Naive thymus-derived CD4-positive, alpha-beta T cell (primary cell): ENCODE data around the gene SPECC1. TPM values are rescaled to one million over a fixed set of nuclear protein-coding genes. Genes with fewer than 3 reads are reported as not detected.
A peak's percentile ranks its signal among the peaks of the same experiment; 100 is the strongest.
"Not testable (repeated sequence)": the region's sequence is repeated elsewhere in the genome, so short reads cannot be mapped to it uniquely, and the experiment has no call there.

Experiments used
- ATAC-seq: fragments of 150-1000 bp; cut with Tn5 transposase; 2 replicates; pipeline ENCODE4 v1.10.0; 2021; ENCODE audit warnings: mild to moderate bottlenecking, moderate library complexity
- CTCF ChIA-PET: fragments of 350-600 bp; sonication (Branson Sonifier 250); formaldehyde crosslinking; loops from one replicate; lab custom pipeline; 2021; ENCODE audit warnings: antibody characterized with exemption; lab: Charles Lee
- POLR2A ChIA-PET: fragments of 350-600 bp; sonication (Branson Sonifier 250); formaldehyde crosslinking; loops from one replicate; lab custom pipeline; 2021; ENCODE audit warnings: antibody characterized with exemption, inconsistent platforms; lab: Charles Lee
- DNase-seq, 9 donors: peaks; one replicate each; pipeline versions ENCODE4 v3.0.0 to v3.0.0-alpha.2; 2020 to 2022; ENCODE audit warnings: mixed read lengths in 1 of 9
- H3K27ac ChIP-seq: one replicate; pipeline ENCODE4 v1.7.0; 2013; ENCODE audit warnings: mild to moderate bottlenecking, low read depth, low read length, moderate library complexity
- H3K27me3 ChIP-seq, 2 donors: one replicate each; pipeline ENCODE4 v1.7.0; 2013; ENCODE audit warnings: low read length in 2 of 2, mild to moderate bottlenecking in 2 of 2, moderate library complexity in 2 of 2; ENCODE audit not compliant: control insufficient read depth in 2 of 2, insufficient read depth in 2 of 2
- H3K36me3 ChIP-seq, 3 experiments: 1 replicate in 2 of 3; 2 replicates in 1 of 3; pipeline ENCODE4 v1.7.0; 2013; ENCODE audit warnings: low read length in 3 of 3, mild to moderate bottlenecking in 3 of 3, moderate library complexity in 1 of 3; ENCODE audit not compliant: insufficient read depth in 3 of 3, control insufficient read depth in 2 of 3
- H3K4me1 ChIP-seq, 2 donors: one replicate each; pipeline ENCODE4 v1.7.0; 2013; ENCODE audit warnings: low read length in 2 of 2, mild to moderate bottlenecking in 2 of 2, moderate library complexity in 1 of 2; ENCODE audit not compliant: control insufficient read depth in 2 of 2, insufficient read depth in 2 of 2
- H3K4me3 ChIP-seq: 2 replicates; pipeline ENCODE4 v1.7.0; 2013; ENCODE audit warnings: mild to moderate bottlenecking, low read length
- H3K9me3 ChIP-seq, 3 experiments: 1 replicate in 2 of 3; 2 replicates in 1 of 3; pipeline ENCODE4 v1.7.0; 2013; ENCODE audit warnings: low read length in 3 of 3; ENCODE audit not compliant: control insufficient read depth in 2 of 3
- H3K27ac Mint-ChIP-seq, 9 donors: one replicate each; pipeline ENCODE4 v1.8.0; 2020 to 2022; ENCODE audit warnings: mixed read lengths in 9 of 9, mild to moderate bottlenecking in 8 of 9, moderate library complexity in 5 of 9, inconsistent platforms in 2 of 9
- H3K27me3 Mint-ChIP-seq, 5 donors: one replicate each; pipeline ENCODE4 v1.8.0; 2021 to 2022; ENCODE audit warnings: mixed read lengths in 5 of 5, mild to moderate bottlenecking in 1 of 5
- H3K36me3 Mint-ChIP-seq, 5 donors: one replicate each; pipeline ENCODE4 v1.8.0; 2020 to 2022; ENCODE audit warnings: mixed read lengths in 5 of 5, mild to moderate bottlenecking in 3 of 5, inconsistent platforms in 1 of 5
- H3K4me1 Mint-ChIP-seq, 7 donors: one replicate each; pipeline ENCODE4 v1.8.0; 2020 to 2022; ENCODE audit warnings: mixed read lengths in 7 of 7, mild to moderate bottlenecking in 3 of 7, inconsistent platforms in 1 of 7
- H3K4me3 Mint-ChIP-seq, 10 donors: one replicate each; pipeline ENCODE4 v1.8.0; 2020 to 2022; ENCODE audit warnings: mild to moderate bottlenecking in 10 of 10, mixed read lengths in 10 of 10, moderate library complexity in 6 of 10, inconsistent platforms in 2 of 10
- H3K9me3 Mint-ChIP-seq, 11 donors: one replicate each; pipeline ENCODE4 v1.8.0; 2020 to 2022; ENCODE audit warnings: mixed read lengths in 11 of 11, mild to moderate bottlenecking in 4 of 11, inconsistent platforms in 1 of 11, moderate library complexity in 1 of 11
- intact Hi-C, 2 donors: fragments of 100-400 bp; cut with micrococcal nuclease; formaldehyde crosslinking; loops; one replicate each; pipeline ENCODE4 v1.15.1; 2023
- polyA plus RNA-seq, 2 donors: library from polyadenylated mRNA; unstranded; fragments of 300-500 nt; fragmentation: Illumina TruSeq; gene quantifications; one replicate each; pipeline ENCODE4 v1.2.3, GENCODE V29; 2021
- total RNA-seq, 6 experiments: library from RNA in 5 of 6; stranded (reverse) in 5 of 6; gene quantifications; 1 replicate in 5 of 6; 2 replicates in 1 of 6; pipeline ENCODE4 v1.2.3 and lab custom pipeline; 2021 to 2026

The SPECC1 gene
- total and polyA plus RNA-seq, 7 experiments from 2014 or later, result 1.2 to 37.5 (median 4.7) TPM

- DNase-seq (peak in 3 of 9 donors; percentile 21 to 48 (median 32)), ATAC-seq (peak; percentile 4)
- H3K36me3 ChIP-seq, result no peaks in the 10 kb centered on the region
- intact Hi-C loops, result loop anchor here (5.0 to 10.0 kb wide), 4 partner anchors 34 to 1396 kb away; partner anchors contain the start of gene MAP2K3 (in 1 of the 2)
- CTCF ChIA-PET, result no interaction called here
- peak overlapping the region; percentile 7 for H3K27ac ChIP-seq
- no peaks in the 10 kb centered on the region for H3K9me3 ChIP-seq
- POLR2A ChIA-PET, result no interaction called here
- H3K9me3 Mint-ChIP-seq, result peaks cover 0 to 3% (median 0%) of the 10 kb centered on the region in 11 donors
- peaks cover 0 to 26% (median 0%) of the 10 kb centered on the region in 5 donors for H3K27me3 Mint-ChIP-seq
- no peaks in the 10 kb centered on the region for H3K36me3 Mint-ChIP-seq
- H3K4me3 Mint-ChIP-seq, result peak overlapping the region in 6 of 10 donors; percentile 83 to 92 (median 86)
- H3K4me3 ChIP-seq, result peak overlapping the region; percentile 58
- peaks cover 0 to 7% (median 4%) of the 10 kb centered on the region in 7 donors for H3K4me1 Mint-ChIP-seq
- peaks cover 0 to 2% of the 10 kb centered on the region in 2 donors for H3K27me3 ChIP-seq
- peaks cover 6 to 15% of the 10 kb centered on the region in 2 donors for H3K4me1 ChIP-seq
- H3K27ac Mint-ChIP-seq, result peak overlapping the region in 6 of 9 donors; percentile 15 to 70 (median 34)
Measured at GRCh38 chr17:20156196-20157000, 147.2 kb downstream of the SPECC1 start.

GRCh38 chr17:20157001-20157310 is 147.8 kb downstream of the SPECC1 start:
- CTCF ChIA-PET, result interaction anchor here (0.8 kb wide), 1 partner anchor 286 kb away, joined by 6 read pairs; no protein-coding TSS in a partner anchor
- no peaks in the 10 kb centered on the region for H3K36me3 ChIP-seq
- POLR2A ChIA-PET, result no interaction called here
- H3K4me3 ChIP-seq, result peak overlapping the region; percentile 58
- H3K9me3 Mint-ChIP-seq, result peaks cover 0 to 3% (median 0%) of the 10 kb centered on the region in 11 donors
- H3K4me1 Mint-ChIP-seq, result peaks cover 0 to 7% (median 4%) of the 10 kb centered on the region in 7 donors
- H3K27me3 ChIP-seq, result peaks cover 0 to 2% of the 10 kb centered on the region in 2 donors
- peaks cover 6 to 15% of the 10 kb centered on the region in 2 donors for H3K4me1 ChIP-seq
- intact Hi-C loops, result loop anchor here (5.0 to 10.0 kb wide), 4 partner anchors 35 to 1395 kb away; partner anchors contain the start of gene MAP2K3 (in 1 of the 2)
- H3K27me3 Mint-ChIP-seq, result peaks cover 0 to 27% (median 0%) of the 10 kb centered on the region in 5 donors
- H3K9me3 ChIP-seq, result no peaks in the 10 kb centered on the region
- H3K4me3 Mint-ChIP-seq, result peak overlapping the region in 6 of 10 donors; percentile 83 to 92 (median 86)
- no peak overlapping the region for H3K27ac ChIP-seq
- ATAC-seq (no peak), DNase-seq (no peak)
- H3K27ac Mint-ChIP-seq, result peak overlapping the region in 4 of 9 donors; percentile 15 to 70 (median 42)
- no peaks in the 10 kb centered on the region for H3K36me3 Mint-ChIP-seq

GRCh38 chr17:20158580-20158979 is 149.4 kb downstream of the SPECC1 start:
- POLR2A ChIA-PET, result no interaction called here
- H3K36me3 Mint-ChIP-seq, result no peaks in the 10 kb centered on the region
- Histone ChIP-seq H3K27ac (no peak overlapping the region), H3K27me3 (peaks cover 0 to 2% of the 10 kb centered on the region in 2 donors), H3K4me3 (no peak overlapping the region), H3K36me3 (no peaks in the 10 kb centered on the region), H3K9me3 (no peaks in the 10 kb centered on the region), H3K4me1 (peaks cover 6 to 15% of the 10 kb centered on the region in 2 donors)
- DNase-seq (no peak), ATAC-seq (no peak)
- peaks cover 0 to 7% (median 4%) of the 10 kb centered on the region in 7 donors for H3K4me1 Mint-ChIP-seq
- peaks cover 0 to 27% (median 0%) of the 10 kb centered on the region in 5 donors for H3K27me3 Mint-ChIP-seq
- intact Hi-C loops, result loop anchor here (5.0 to 10.0 kb wide), 4 partner anchors 36 to 1394 kb away; partner anchors contain the start of gene MAP2K3 (in 1 of the 2)
- peaks cover 0 to 3% (median 0%) of the 10 kb centered on the region in 11 donors for H3K9me3 Mint-ChIP-seq
- no peak overlapping the region for H3K27ac Mint-ChIP-seq
- no peak overlapping the region for H3K4me3 Mint-ChIP-seq
- CTCF ChIA-PET, result no interaction called here

GRCh38 chr17:20159406-20160069 is 150.4 kb downstream of the SPECC1 start:
- H3K36me3 ChIP-seq, result no peaks in the 10 kb centered on the region
- Mint-ChIP-seq H3K27ac (no peak overlapping the region), H3K4me3 (no peak overlapping the region), H3K4me1 (peaks cover 0 to 7% (median 4%) of the 10 kb centered on the region in 7 donors), H3K9me3 (peaks cover 0 to 3% (median 0%) of the 10 kb centered on the region in 11 donors), H3K27me3 (peaks cover 0 to 27% (median 0%) of the 10 kb centered on the region in 5 donors), H3K36me3 (no peaks in the 10 kb centered on the region)
- no peak overlapping the region for H3K4me3 ChIP-seq
- peaks cover 0 to 2% of the 10 kb centered on the region in 2 donors for H3K27me3 ChIP-seq
- DNase-seq (no peak), ATAC-seq (no peak)
- POLR2A ChIA-PET, result no interaction called here
- CTCF ChIA-PET, result no interaction called here
- H3K9me3 ChIP-seq, result no peaks in the 10 kb centered on the region
- H3K27ac ChIP-seq, result no peak overlapping the region
- intact Hi-C loops, result loop anchor here (5.0 to 10.0 kb wide), 4 partner anchors 37 to 1393 kb away; partner anchors contain the start of gene MAP2K3 (in 1 of the 2)
- H3K4me1 ChIP-seq, result peaks cover 6 to 15% of the 10 kb centered on the region in 2 donors

- H3K4me3 Mint-ChIP-seq, H3K27me3 ChIP-seq, DNase-seq, H3K36me3 ChIP-seq, intact Hi-C loops, CTCF ChIA-PET, H3K4me1 Mint-ChIP-seq, H3K27ac ChIP-seq, H3K4me1 ChIP-seq, H3K9me3 Mint-ChIP-seq, H3K27ac Mint-ChIP-seq, H3K4me3 ChIP-seq, H3K36me3 Mint-ChIP-seq, POLR2A ChIA-PET, ATAC-seq, H3K9me3 ChIP-seq: not testable (repeated sequence)
- H3K27me3 Mint-ChIP-seq, result peaks cover 0 to 15% (median 0%) of the 10 kb centered on the region in 5 donors
Measured at GRCh38 chr17:20165516-20165915, 156.4 kb downstream of the SPECC1 start.

GRCh38 chr17:20170085-20170484 is 160.9 kb downstream of the SPECC1 start:
- no peaks in the 10 kb centered on the region for H3K9me3 ChIP-seq
- no peak overlapping the region for H3K4me3 ChIP-seq
- peaks cover 0 to 12% (median 0%) of the 10 kb centered on the region in 5 donors for H3K27me3 Mint-ChIP-seq
- no peaks in the 10 kb centered on the region for H3K36me3 Mint-ChIP-seq
- H3K4me3 Mint-ChIP-seq, result no peak overlapping the region
- peaks cover 0 to 1% (median 0%) of the 10 kb centered on the region in 7 donors for H3K4me1 Mint-ChIP-seq
- H3K27me3 ChIP-seq, result no peaks in the 10 kb centered on the region
- no peaks in the 10 kb centered on the region for H3K9me3 Mint-ChIP-seq
- intact Hi-C loops, result no loop called here
- ChIA-PET POLR2A (no interaction called here), CTCF (interaction anchor here (0.6 kb wide), 1 partner anchor 18 kb away, joined by 3 read pairs; no protein-coding TSS in a partner anchor)
- no peak overlapping the region for H3K27ac ChIP-seq
- H3K4me1 ChIP-seq, result no peaks in the 10 kb centered on the region
- DNase-seq, result no peak
- no peak overlapping the region for H3K27ac Mint-ChIP-seq
- no peak for ATAC-seq
- no peaks in the 10 kb centered on the region for H3K36me3 ChIP-seq
